ENCODE data around the gene ZFYVE26. TPM values are rescaled to one million over a fixed set of nuclear protein-coding genes. Genes with fewer than 3 reads are reported as not detected.

The ZFYVE26 gene
- total and polyA plus RNA-seq, 2 of the 8 experiments (the other 6 are each of a cell fraction or from before 2014, with no cell fraction given), result 13.0 to 23.3 TPM

DNA sequence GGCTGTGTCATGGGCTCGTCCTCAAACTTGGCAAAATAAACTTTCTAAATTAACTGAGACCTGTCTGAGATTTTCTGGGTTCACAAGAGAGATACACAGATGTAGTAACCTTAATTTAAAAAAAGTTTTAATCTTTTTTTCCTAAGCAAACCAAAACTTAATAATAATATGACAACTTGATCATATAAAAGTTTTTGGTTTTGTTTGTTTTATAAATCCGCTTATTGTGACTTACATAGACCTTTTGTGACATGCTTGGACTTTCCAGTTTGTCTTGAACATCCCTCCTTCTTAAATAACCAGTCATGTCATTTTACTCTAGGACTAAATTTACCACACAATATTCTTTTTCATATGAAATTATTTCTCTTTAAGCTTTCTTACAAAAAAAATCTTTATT, 106.2 kb downstream of the ZFYVE26 start:
- H4K91ac ChIP-seq (replicated peaks; ENCODE audit: insufficient read length, low read length), result no peak overlapping the region
- H3K14ac ChIP-seq (ENCODE audit: insufficient read length), result no peak overlapping the region
- no peak overlapping the region for H2BK20ac ChIP-seq (ENCODE audit: low read length)
- no peak overlapping the region for H2AFZ ChIP-seq (ENCODE audit: low read length)
- H3K18ac ChIP-seq (ENCODE audit: extremely low read depth, low read length), result no peak overlapping the region
- H3K9me3 ChIP-seq (ENCODE audit: insufficient read depth in 2 of 2, low read depth in 1 of 2, low read length in 1 of 2), result peaks cover 16 to 17% of the 10 kb centered on the region in 2 experiments
- WGBS, 2 experiments (ENCODE audit: extremely low coverage in 1 of 2, insufficient coverage in 1 of 2, insufficient read length in 1 of 2, insufficient replicate concordance in 2 of 2, low coverage in 1 of 2, low lambda C conversion rate in 2 of 2, missing lambda C conversion rate in 1 of 2), result 89% methylated on average over 2 of the region's 2 CpGs; no CpG with 5 or more reads in 1 of the 2 experiments
- CTCF ChIA-PET (ENCODE audit: partially characterized antibody), result no interaction called here
- no peak overlapping the region for H4K8ac ChIP-seq (ENCODE audit: extremely low read depth, insufficient read depth, low read length)
- no peak overlapping the region for H2BK12ac ChIP-seq (ENCODE audit: low read depth, low read length)
- no peak overlapping the region for H3K23ac ChIP-seq (ENCODE audit: insufficient read length)
- POLR2A ChIA-PET (ENCODE audit: partially characterized antibody), result no interaction called here
- no peak overlapping the region for H3K9ac ChIP-seq (replicated peaks in 1 of 4; ENCODE audit: extremely low read depth in 1 of 4, low read depth in 3 of 4, low read length in 3 of 4)
- no peak overlapping the region for H3K56ac ChIP-seq (replicated peaks; ENCODE audit: insufficient read length, low read depth, low read length)
- H3K79me1 ChIP-seq (ENCODE audit: low read depth, low read length), result no peaks in the 10 kb centered on the region
- no peaks in the 10 kb centered on the region for H4K20me1 ChIP-seq (replicated peaks in 1 of 2; ENCODE audit: control insufficient read depth in 1 of 2, insufficient read depth in 2 of 2, low read length in 2 of 2)
- DNase-seq (ENCODE audit: low read depth in 1 of 2, low spot score in 2 of 2), result no peak
- no peak overlapping the region for H2BK120ac ChIP-seq (replicated peaks; ENCODE audit: low read depth, low read length)
- H2BK15ac ChIP-seq (ENCODE audit: low read length), result no peak overlapping the region
- no peak overlapping the region for H4K5ac ChIP-seq (ENCODE audit: insufficient read length, low read depth, low read length)
- H3K36me3 ChIP-seq (ENCODE audit: control insufficient read depth in 2 of 4, insufficient read depth in 4 of 4, low read length in 3 of 4), result no peaks in the 10 kb centered on the region
- H3K4me3 ChIP-seq (ENCODE audit: extremely low read depth in 1 of 4, insufficient read depth in 2 of 4, low read depth in 3 of 4, low read length in 4 of 4), result no peak overlapping the region
- no peak overlapping the region for H3K4me2 ChIP-seq (ENCODE audit: insufficient read depth in 1 of 2, low read depth in 2 of 2, low read length in 2 of 2)
- no peaks in the 10 kb centered on the region for H3K79me2 ChIP-seq (ENCODE audit: control insufficient read depth in 1 of 2, insufficient read depth in 2 of 2, low read length in 2 of 2)
- H2AK5ac ChIP-seq (ENCODE audit: low read depth, low read length), result no peak overlapping the region
- H2BK5ac ChIP-seq (ENCODE audit: low read depth, low read length), result no peak overlapping the region
- no peaks in the 10 kb centered on the region for H3K4me1 ChIP-seq (replicated peaks in 1 of 4; ENCODE audit: control insufficient read depth in 3 of 4, insufficient read depth in 4 of 4, low read length in 3 of 4)
- H3K27me3 ChIP-seq (replicated peaks in 1 of 4; ENCODE audit: control insufficient read depth in 3 of 4, extremely low read depth in 1 of 4, insufficient read depth in 3 of 4, low read length in 3 of 4), result no peaks in the 10 kb centered on the region
- no peak overlapping the region for H3K27ac ChIP-seq (ENCODE audit: low read depth, low read length)
- no peak overlapping the region for H3K4ac ChIP-seq (replicated peaks; ENCODE audit: insufficient read length, low read depth, low read length)
- peak; percentile 68 for FAIRE-seq
- no peaks in the 10 kb centered on the region for H3K23me2 ChIP-seq (ENCODE audit: low read depth, low read length)
- TF ChIP-seq POLR2A (IDR thresholded peaks at IDR 0.05; ENCODE audit: control extremely low read depth in 1 of 2, low read depth in 2 of 2, low read length in 2 of 2) (no peak), JUN (IDR thresholded peaks at IDR 0.05; ENCODE audit: low read depth, low read length) (no peak), PHF8 (conservative IDR thresholded peaks at IDR 0.05; ENCODE audit: low read depth, low read length) (no peak)

Measured in H1 (cell line).